Umbilical cord (tissue), 2 donors: ENCODE measurements around the gene TP53INP2. TPM values are rescaled to one million over a fixed set of nuclear protein-coding genes. Genes with fewer than 3 reads are reported as not detected.
A peak's percentile ranks its signal among the peaks of the same experiment; 100 is the strongest.
"Not testable (repeated sequence)": the region's sequence is repeated elsewhere in the genome, so short reads cannot be mapped to it uniquely, and the experiment has no call there.

ENCODE experiments used
- DNase-seq: peaks from one replicate; pipeline ENCODE4 v3.0.0-alpha.2; 2015; ENCODE audit warnings: low spot score
- total RNA-seq: library from RNA; depleted of rRNA; stranded (reverse); fragments of >200 nt; gene quantifications from one replicate; pipeline ENCODE4 v1.2.3, GENCODE V29; 2014; ENCODE audit warnings: low replicate concordance; ENCODE audit not compliant: insufficient read depth

Gene TP53INP2, protein sequence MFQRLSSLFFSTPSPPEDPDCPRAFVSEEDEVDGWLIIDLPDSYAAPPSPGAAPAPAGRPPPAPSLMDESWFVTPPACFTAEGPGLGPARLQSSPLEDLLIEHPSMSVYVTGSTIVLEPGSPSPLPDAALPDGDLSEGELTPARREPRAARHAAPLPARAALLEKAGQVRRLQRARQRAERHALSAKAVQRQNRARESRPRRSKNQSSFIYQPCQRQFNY
- 9.1 TPM for total RNA-seq

DNA sequence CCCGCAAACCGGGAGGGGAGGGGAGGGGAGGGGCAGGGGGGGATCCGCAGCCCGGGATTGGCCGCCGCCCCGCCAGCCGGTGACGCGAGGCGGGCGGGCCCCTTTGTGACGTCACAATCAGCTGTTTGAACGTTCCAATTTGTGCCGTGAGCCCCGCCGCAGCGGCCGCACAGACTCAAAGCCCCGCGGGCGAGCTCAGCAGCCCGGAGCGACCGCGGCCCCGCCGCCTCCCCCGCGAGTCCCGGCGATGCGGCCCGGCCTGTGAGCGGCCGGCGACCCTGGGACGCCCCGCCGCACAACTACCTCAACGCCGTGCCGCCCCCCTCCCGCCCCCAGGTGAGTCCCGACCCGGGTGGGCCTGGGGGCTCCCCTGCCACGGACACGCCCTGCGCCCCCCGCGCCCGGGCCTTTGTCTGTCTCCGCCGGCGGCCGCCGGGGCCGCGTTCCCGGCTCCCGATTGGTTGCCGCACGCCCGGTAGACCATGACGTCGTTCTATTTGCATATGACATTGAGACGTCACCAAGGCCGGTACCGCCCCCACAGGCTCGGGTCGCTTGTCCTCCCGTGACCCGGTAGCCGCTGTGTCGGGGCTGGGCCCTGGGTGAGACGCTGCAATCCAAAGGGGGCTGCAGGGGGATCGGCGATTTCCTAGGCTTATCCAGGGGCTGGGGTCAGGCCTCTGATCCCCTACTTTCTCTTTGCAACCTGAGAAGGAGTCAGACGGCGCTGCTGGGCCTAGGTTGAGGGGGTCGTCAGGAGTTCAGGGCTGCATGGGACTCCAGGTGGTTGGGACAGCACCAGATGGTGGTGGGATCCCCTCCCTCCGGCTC is at the start of gene TP53INP2:
Gene TP53INP2 (plus strand): TSS at position 168 of the 831 bp plus-strand sequence. CDS start 4,396 bp downstream, outside the sequence.
- peak; percentile 84 for DNase-seq

DNA sequence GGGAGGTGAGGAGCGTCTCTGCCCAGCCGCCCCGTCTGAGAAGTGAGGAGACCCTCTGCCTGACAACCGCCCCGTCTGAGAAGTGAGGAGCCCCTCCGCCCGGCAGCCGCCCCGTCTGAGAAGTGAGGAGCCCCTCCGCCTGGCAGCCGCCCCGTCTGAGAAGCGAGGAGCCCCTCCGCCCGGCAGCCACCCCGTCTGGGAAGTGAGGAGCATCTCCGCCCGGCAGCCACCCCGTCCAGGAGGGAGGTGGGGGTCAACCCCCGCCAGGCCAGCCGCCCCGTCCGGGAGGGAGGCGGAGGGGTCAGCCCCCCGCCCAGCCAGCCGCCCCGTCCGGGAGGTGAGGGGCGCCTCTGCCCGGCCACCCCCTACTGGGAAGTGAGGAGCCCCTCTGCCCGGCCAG is 45.5 kb upstream of the TP53INP2 start:
- not testable (repeated sequence) for DNase-seq

DNA sequence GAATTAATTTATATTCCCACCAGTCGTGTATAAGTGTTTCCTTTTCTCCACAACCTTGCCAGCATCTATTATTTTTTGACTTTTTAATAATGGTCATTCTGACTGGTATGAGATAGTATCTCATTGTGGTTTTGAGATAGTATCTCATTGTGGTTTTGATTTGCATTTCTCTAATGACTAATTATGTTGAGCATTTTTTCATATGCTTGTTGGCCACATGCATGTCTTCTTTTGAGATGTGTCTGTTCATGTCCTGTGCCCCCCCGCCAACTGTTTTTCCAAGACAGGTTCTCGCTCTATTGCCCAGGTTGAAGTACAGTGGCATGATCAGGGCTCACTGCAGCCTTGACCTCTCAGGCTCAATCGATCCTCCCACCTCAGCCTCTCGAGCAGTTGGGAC is 42.3 kb upstream of the TP53INP2 start:
- DNase-seq: not testable (repeated sequence)

DNA sequence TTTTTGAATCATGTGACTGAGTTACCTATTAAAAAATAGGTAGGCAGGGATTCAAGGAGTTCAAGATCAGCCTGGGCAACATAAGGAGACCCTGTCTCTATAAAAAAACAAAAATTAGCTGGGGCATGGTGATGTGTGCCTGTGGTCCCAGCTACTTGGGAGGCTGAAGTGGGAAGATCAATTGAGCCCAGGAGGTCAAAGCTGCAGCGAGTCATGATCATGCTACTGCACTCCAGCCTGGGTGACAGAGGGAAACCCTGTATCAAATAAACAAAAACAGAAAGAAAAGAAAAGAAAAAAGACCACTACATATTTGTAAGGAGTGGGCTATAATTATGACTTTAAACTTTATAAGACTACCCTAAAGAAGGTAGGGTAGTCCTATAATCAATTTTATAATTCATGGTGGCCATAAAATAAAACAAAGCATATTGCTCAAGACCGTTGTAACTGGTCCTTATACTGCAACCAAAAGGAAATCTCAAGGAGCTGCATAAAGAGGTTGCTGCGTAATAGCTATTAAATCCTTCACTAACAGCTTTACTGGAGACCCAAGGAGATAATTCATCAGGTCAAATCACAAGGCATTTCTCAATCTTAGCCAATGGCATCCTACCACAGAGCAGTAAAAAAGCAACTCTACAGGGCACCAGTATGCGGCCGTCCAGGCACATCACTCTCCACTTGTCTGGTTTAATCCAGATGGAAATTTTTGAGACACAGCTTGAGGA is 40.8 kb upstream of the TP53INP2 start:
- no peak for DNase-seq

DNA sequence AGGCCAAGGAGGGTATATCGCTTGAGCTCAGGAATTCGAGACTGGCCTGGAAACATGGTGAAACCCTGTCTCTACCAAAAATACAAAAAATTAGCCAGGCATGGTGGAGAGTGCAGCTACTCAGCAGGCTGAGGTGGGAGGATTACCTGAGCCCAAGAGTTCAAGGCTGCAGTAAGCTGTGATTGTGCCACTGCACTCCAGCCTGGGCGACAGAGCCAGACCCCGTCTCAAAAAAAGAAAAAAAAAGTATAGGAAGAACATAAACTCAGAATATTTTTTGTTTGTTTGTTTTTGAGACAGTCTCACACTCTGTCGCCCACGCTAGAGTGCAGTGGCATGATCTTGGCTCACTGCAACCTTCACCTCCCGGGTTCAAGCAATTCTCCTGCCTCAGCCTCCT is 39.4 kb upstream of the TP53INP2 start:
- DNase-seq: not testable (repeated sequence)

DNA sequence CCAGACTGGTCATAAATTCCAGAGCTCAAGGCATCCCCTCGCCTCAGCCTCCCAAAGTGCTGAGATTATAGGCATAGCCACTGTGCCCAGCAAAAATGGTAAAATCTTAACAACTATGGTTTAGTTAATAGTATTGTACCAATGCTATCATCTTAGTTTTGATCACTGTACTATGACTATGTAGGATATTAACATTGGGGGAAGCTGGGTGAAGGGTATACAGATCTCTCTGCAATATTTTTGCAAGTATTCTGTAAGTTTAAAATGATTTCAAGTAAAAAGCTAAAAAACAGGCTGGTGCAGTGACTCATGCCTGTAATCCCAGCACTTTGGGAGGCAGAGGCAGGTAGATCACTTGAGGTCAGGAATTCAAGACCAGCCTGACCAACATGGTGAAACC is 35.0 kb upstream of the TP53INP2 start:
- no peak for DNase-seq

DNA sequence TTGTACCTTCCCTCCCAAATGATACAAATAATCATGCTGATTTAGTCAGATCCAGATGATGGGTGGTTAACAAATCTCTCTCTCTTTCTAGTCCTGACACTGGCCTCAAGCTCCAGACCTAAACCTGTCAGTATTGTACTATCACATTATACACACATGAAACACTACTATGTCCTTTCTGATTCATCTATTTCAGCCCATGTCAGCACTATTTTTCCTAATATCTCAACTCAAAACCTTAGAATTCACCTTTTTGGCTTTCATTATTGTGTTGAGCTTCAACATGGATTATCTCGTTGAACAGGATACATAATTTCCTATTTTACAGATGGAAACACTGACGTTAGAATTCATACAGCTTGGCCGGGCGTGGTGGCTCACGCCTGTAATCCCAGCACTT is 30.7 kb upstream of the TP53INP2 start:
- DNase-seq: no peak

DNA sequence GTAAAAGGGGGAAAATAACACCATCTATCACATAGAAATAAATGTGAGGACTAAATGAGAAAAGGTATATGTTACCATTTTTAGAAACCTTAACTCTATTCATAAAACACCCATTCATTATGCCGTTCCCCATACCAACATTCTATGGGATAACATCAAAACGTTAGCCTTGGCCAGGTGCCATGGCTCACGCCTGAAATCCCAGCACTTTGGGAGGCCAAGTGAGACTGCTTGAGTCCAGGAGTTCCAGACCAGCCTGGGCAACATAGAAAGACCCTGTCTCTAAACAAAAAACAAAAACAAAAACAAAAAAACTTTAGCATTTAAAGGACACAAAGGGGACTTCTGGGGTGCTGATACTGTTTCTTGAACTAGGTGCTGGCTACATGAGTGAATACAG is 28.6 kb upstream of the TP53INP2 start:
- no peak for DNase-seq

DNA sequence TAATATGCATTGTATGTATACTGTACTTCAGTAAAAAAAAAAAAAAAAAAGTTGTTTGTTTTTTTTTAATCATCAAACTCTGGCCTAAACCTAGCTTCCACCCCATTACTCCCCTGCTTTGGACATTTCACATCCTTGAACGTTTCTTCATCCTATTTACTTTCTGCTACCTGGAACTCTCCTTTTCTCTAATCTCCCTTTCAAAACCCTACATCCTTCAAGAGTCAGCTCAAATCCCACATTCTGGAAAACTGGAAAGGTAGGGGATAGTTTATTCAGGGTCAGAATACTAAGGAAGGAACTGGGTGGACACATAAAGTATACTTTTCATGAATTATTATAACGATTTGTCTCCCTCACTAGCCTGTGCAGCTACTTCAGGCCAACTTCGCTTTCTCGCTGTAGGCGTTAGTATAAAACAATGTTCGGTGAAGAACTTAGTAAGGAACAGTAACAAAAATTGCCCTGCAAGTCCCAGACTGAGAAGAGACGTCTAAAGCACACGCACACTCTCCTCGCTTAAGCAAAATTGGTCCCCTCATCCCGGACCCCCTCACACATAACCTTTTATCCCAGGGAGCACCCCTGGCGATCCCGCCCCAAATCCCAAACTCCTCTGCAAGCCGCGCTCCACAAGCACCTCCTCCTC is 28.0 kb upstream of the TP53INP2 start:
- no peak for DNase-seq

DNA sequence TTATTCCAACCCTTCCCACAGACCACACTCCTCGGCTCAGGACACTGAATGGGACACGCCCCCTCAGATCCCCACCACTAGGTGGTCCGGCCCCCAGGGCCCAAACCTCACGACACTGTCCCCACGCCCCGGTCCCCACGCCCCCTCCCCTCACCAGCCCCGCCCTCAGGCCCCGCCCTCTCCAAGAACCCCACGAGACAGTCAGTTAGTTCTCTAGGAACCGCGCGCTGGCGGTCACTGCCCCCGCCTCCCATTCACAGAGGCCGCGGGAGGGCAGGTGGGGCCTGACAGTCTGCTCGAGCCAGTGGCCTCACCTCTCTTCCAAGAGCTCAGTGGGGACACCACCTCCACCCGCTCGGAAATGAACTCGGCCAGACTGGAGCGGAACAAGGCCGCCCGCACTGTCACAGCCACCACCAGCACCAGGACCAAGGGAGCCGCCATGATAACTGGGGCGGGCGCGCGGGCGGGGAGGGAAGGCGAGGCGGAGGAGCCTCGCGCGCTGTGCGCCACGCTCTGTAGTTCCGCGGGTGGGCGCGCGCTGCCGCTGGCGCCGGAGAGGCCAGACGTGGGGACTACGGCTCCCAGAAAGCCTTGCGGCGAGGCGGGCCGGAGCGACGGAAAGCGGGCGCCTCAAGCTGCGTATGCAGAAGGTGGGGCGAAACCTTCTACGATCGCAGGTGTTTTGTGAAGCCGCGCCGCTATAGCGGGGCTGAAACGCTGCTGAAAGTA is 27.3 kb upstream of the TP53INP2 start, which contains the start of gene PIGU:
Gene PIGU (minus strand): TSS at position 451 of the 732 bp plus-strand sequence. CDS start 7 bp downstream, at position 444.
- peak; percentile 98 for DNase-seq

DNA sequence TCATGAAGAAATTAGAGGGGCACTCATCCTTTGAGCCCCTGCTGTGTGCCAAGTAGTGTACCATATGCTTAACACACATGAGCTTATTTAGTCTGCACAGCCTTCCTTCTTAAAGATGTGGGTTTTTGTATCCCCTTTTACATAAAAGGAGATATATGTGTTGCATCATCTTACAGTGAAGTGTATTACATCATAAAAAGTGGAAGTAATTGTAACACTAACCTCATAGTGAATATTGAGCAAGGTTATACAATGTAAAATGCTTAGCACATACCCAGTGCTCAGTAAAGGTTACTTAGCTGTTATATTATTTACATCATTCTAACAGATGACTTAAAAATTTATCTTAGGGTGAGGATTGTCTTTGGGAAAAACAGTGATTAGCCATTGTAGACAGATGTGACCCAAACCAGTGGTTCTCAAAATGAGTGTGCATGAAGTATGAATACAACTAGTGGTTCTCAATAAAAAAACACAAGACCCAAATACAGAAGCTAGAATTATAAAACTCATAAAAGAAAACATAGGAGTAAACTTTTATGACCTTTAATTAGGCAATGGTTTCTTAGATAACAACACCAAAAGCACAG is 23.5 kb upstream of the TP53INP2 start:
- DNase-seq: no peak

DNA sequence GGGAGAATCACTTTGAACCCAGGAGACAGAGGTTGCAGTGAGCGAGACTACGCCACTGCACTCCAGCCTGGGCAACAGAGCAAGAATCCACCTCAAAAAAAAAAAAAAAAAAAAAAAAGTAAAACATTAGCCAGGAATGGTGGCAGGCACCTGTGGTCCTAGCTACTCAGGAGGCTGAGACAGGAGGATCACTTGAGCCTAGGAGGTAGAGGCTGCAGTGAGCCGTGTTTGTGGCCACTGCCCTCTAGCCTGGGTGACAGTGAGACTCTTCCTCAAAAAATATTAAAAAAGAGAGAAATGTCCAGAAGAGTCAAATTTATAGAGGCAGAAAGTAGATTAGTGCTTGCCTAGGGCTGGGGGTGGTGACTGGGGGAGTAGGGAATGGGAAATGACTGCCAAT is 20.5 kb upstream of the TP53INP2 start:
- DNase-seq: no peak

DNA sequence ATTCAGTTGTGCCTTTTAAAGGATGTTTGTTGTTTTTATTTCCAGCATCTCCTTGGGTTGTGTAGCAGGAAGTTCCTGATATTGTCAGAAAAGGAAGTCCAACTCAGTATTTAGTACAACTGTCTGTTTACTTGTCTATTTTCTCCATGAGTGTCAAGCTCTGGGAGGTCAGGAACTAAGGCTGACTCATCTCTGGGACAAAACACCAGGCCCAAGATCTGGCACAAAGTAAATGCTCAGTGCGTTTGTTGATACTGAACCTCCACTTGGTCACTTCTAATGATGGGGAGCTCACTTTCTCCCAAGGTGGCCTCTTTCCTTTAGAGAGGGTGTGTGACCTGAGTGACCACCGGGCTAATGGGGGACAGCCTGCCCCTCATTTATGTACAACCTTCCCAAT is 14.7 kb upstream of the TP53INP2 start:
- DNase-seq: no peak

DNA sequence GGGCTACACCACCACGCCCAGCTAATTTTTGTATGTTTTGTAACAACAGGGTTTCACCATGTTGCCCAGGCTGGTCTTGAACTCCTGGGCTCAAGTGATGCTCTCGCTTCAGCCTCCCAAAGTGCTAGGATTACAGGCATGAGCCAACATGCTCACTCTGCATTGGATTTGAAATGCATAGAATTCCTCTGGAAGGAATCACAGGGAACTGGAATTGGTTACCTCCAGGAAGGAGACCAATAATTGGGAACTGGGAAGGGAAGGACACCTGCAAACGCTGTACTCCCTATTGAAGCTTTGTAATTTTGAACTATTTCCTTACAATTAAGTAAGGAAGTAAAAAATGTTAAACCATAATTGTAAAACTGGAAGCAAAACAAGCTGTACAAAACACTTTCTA is 12.3 kb upstream of the TP53INP2 start:
- DNase-seq: no peak

DNA sequence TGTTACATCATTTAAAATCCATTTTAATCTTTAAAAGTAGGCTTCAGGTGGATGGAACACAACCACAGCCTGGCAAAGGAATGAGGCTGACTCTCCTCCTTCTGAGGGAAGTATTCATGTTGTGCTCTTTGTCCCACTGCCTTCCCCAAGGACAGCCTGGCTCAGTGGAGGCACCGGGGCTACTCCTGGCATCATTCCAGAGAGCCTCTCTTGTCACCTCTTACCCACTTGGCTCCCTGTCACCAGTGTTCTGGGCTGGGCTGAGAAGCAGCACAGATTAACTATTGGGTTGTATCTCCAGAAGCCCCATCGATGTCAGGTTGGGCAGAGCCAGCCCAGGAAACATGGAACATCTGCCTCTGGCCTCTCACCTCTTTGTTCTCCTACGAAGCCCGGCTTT is 10.7 kb upstream of the TP53INP2 start:
- DNase-seq: no peak

DNA sequence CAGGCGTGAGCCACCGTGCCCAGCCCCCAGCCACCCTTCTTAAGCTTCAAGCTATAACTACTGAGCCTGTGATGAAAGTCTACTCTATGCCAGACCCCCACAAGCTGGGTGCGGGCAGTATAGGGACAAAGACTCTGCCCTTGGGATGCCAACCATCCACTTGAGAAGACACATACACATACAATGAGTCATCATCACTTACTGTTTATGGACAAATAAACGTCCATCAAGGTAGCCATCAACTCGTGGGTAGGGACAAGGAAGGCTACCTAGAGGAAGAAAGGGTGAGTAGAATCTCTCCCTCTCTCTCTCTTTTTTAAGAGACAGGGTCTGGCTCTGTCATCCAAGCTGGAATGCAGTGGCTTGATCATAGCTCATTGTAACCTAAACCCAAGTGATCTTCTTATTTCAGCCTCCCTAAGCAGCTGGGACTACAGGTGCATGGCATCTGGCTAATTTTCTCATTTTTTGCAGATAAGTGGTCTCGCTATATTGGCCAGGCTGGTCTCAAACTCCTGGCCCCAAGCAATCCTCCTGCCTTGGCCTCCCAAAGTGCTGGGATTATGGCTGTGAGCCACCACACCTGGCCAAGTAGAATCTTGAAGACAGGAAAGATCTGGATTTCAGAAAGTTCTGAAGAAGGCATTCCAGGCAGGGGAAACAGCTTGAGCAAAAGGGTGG is 2.6 kb upstream of the TP53INP2 start:
- no peak for DNase-seq

DNA sequence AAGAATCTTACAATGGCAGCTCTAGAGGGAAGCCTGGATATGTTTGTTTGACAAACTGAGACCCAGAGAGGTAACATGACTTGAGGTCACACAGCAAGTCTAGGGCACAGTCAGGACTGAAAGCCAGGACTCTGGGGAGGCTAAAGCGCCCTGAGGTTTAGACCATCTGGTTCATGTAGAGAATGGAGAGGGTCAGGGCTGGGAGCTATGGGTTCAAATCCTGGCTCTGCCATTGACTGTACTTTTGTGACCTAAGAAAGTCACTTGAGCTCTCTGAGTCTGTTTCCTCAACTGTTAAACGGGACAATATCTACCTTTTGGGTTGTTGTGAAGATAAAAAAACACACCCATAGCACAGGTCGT is 1.1 kb upstream of the TP53INP2 start:
- no peak for DNase-seq

DNA sequence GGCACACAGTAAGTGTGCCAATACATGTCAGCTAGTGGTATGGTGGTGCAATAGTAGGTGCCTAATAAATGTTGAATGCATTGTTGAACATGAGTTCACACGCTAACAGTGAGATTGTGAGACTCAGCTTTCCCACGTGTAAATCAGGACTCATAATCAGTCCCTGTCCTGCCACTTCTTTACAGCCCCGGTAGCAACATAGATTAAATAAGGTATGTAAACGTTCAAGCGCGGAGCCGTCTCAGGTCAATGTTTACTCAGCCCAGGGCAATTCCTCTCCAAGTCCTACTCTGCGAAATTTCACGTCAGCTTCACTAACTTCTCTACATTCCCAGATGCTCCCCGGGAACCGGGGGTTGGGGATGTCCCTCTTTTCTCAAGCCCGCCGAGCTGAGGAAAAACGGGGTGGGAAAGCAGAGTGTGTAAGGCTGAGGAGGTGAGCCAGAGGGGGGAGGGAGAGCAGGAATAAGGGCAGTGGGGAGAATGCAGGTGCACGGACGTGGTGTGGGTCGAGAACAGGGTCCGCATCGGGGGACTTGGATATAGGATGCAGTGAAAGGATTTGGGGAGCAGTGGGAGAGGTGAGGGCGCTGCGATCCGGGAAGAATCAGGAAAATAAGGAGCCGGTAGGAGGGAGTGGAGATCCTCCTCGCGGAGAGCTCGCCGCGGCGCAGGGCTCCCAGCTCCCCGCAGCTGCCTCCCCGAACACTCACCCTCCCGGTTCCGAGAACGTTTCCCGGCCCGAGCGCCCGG is 544 bp upstream of the TP53INP2 start:
- peak; percentile 34 for DNase-seq

DNA sequence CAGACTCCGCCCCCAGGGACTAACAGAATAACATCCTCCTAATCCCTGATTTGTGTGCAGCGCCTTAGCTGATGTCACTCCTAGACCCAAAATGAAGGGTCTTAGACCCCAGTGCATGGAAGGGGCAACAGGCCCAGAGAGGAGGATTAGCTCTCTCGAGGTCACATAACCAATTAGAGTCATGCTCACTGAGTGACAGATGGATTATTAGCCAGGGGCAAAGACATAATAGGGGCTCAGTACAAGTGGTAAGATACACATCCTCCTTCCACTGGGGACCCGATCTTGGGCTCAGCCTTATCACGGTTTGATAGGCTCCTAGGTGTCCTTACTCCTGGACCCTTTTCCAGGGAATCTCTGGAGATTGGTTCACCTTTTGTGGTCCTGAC is 858 bp downstream of the TP53INP2 start:
- no peak for DNase-seq
